Gastroesophageal sphincter (tissue), 3 donors: ENCODE measurements around the gene EXOC3L4.

Experiments used
- POLR2A ChIP-seq, 2 donors: fragments of 450-650 bp; IDR thresholded peaks; one replicate each; pipeline ENCODE4 v1.6.1; 2017; ENCODE audit warnings: antibody characterized with exemption in 2 of 2, mild to moderate bottlenecking in 2 of 2, moderate library complexity in 1 of 2
- TF ChIP-seq, protein P1 (sequence below), 4 experiments: fragments of 200-600 bp in 2 of 4; fragments of 450-650 bp in 2 of 4; sonication (generic) in 1 of 4; IDR thresholded peaks; one replicate each; pipeline ENCODE4 v1.5.1; 2017 to 2019; ENCODE audit warnings: antibody characterized with exemption in 4 of 4, mild to moderate bottlenecking in 2 of 4, moderate library complexity in 2 of 4

- TF ChIP-seq, protein P1, sequence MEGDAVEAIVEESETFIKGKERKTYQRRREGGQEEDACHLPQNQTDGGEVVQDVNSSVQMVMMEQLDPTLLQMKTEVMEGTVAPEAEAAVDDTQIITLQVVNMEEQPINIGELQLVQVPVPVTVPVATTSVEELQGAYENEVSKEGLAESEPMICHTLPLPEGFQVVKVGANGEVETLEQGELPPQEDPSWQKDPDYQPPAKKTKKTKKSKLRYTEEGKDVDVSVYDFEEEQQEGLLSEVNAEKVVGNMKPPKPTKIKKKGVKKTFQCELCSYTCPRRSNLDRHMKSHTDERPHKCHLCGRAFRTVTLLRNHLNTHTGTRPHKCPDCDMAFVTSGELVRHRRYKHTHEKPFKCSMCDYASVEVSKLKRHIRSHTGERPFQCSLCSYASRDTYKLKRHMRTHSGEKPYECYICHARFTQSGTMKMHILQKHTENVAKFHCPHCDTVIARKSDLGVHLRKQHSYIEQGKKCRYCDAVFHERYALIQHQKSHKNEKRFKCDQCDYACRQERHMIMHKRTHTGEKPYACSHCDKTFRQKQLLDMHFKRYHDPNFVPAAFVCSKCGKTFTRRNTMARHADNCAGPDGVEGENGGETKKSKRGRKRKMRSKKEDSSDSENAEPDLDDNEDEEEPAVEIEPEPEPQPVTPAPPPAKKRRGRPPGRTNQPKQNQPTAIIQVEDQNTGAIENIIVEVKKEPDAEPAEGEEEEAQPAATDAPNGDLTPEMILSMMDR (IDR thresholded peaks at IDR 0.05) = no peak
- TF ChIP-seq POLR2A (IDR thresholded peaks at IDR 0.05) = no peak
Measured at GRCh38 chr14:103052407-103052806, 42.1 kb upstream of the EXOC3L4 start.
